Skeletal muscle tissue (tissue), 4 donors: Measurements from ENCODE around the gene TMEM52B. TPM values are rescaled to one million over a fixed set of nuclear protein-coding genes. Genes with fewer than 3 reads are reported as not detected.
"Not testable (repeated sequence)": the region's sequence is repeated elsewhere in the genome, so short reads cannot be mapped to it uniquely, and the experiment has no call there.

Source experiments
- H3K27ac ChIP-seq: one replicate; pipeline ENCODE4 v1.7.0; 2013; ENCODE audit warnings: mild to moderate bottlenecking, low read depth, low read length, inconsistent platforms
- H3K27me3 ChIP-seq, 3 donors: one replicate each; pipeline ENCODE4 v1.7.0; 2013; ENCODE audit warnings: low read length in 3 of 3; ENCODE audit not compliant: control insufficient read depth in 3 of 3, insufficient read depth in 3 of 3
- H3K36me3 ChIP-seq, 3 donors: one replicate each; pipeline ENCODE4 v1.7.0; 2013; ENCODE audit warnings: low read length in 3 of 3; ENCODE audit not compliant: control insufficient read depth in 3 of 3, insufficient read depth in 3 of 3
- H3K4me1 ChIP-seq, 3 donors: one replicate each; pipeline ENCODE4 v1.7.0; 2013; ENCODE audit warnings: low read length in 3 of 3, mild to moderate bottlenecking in 3 of 3; ENCODE audit not compliant: control insufficient read depth in 3 of 3, insufficient read depth in 3 of 3
- H3K4me3 ChIP-seq, 3 donors: one replicate each; pipeline ENCODE4 v1.7.0; 2013; ENCODE audit warnings: low read length in 3 of 3
- H3K9ac ChIP-seq, 3 donors: one replicate each; pipeline ENCODE4 v1.7.0; 2013; ENCODE audit warnings: low read length in 3 of 3, mild to moderate bottlenecking in 3 of 3, moderate library complexity in 2 of 3, low read depth in 1 of 3
- H3K9me3 ChIP-seq, 3 donors: one replicate each; pipeline ENCODE4 v1.7.0; 2013; ENCODE audit warnings: low read length in 3 of 3; ENCODE audit not compliant: control insufficient read depth in 3 of 3
- total RNA-seq: library from RNA; depleted of rRNA; stranded (reverse); fragments of >200 nt; gene quantifications from one replicate; pipeline ENCODE4 v1.2.3, GENCODE V29; 2014
- donor health status: Osteomylitis.

TMEM52B gene
- total RNA-seq, 1 donor from 2014 or later = under 0.01 TPM

- not testable (repeated sequence) for H3K27me3 ChIP-seq, H3K9ac ChIP-seq, H3K4me3 ChIP-seq, H3K36me3 ChIP-seq, H3K27ac ChIP-seq, H3K4me1 ChIP-seq, H3K9me3 ChIP-seq
These were observed 8.1 kb downstream of the TMEM52B start for GRCh38 chr12:10186958-10187357.

- Histone ChIP-seq H3K9ac (no peak overlapping the region), H3K27ac (no peak overlapping the region), H3K4me3 (no peak overlapping the region), H3K27me3 (no peaks in the 10 kb centered on the region), H3K9me3 (no peaks in the 10 kb centered on the region), H3K4me1 (no peaks in the 10 kb centered on the region), H3K36me3 (no peaks in the 10 kb centered on the region)
These were observed 10.8 kb downstream of the TMEM52B start for GRCh38 chr12:10189653-10190052.

GRCh38 chr12:10190558-10191388, 11.9 kb downstream of the TMEM52B start:
- Histone ChIP-seq H3K36me3 (no peaks in the 10 kb centered on the region), H3K4me1 (no peaks in the 10 kb centered on the region), H3K9me3 (no peaks in the 10 kb centered on the region), H3K27ac (no peak overlapping the region), H3K9ac (no peak overlapping the region), H3K27me3 (no peaks in the 10 kb centered on the region), H3K4me3 (no peak overlapping the region)

GRCh38 chr12:10191865-10192264, 13.0 kb downstream of the TMEM52B start:
- H3K27me3 ChIP-seq = no peaks in the 10 kb centered on the region
- no peak overlapping the region for H3K9ac ChIP-seq
- H3K4me3 ChIP-seq = no peak overlapping the region
- no peaks in the 10 kb centered on the region for H3K36me3 ChIP-seq
- no peaks in the 10 kb centered on the region for H3K4me1 ChIP-seq
- H3K9me3 ChIP-seq = no peaks in the 10 kb centered on the region
- H3K27ac ChIP-seq = no peak overlapping the region

- Histone ChIP-seq H3K9me3 (no peaks in the 10 kb centered on the region), H3K4me3 (no peak overlapping the region), H3K36me3 (no peaks in the 10 kb centered on the region), H3K4me1 (no peaks in the 10 kb centered on the region), H3K27me3 (no peaks in the 10 kb centered on the region), H3K27ac (no peak overlapping the region), H3K9ac (no peak overlapping the region)
These were observed 15.4 kb downstream of the TMEM52B start for GRCh38 chr12:10194160-10194670.

- no peak overlapping the region for H3K27ac ChIP-seq
- H3K4me1 ChIP-seq = no peaks in the 10 kb centered on the region
- H3K9me3 ChIP-seq = no peaks in the 10 kb centered on the region
These were observed 17.4 kb downstream of the TMEM52B start for GRCh38 chr12:10196210-10196609.

GRCh38 chr12:10197879-10198278, 19.0 kb downstream of the TMEM52B start:
- Histone ChIP-seq H3K9ac (no peak overlapping the region), H3K27me3 (no peaks in the 10 kb centered on the region), H3K9me3 (no peaks in the 10 kb centered on the region), H3K4me3 (no peak overlapping the region), H3K36me3 (no peaks in the 10 kb centered on the region), H3K27ac (no peak overlapping the region), H3K4me1 (no peaks in the 10 kb centered on the region)

More at GRCh38 chr12:10196210-10196609, 17.4 kb downstream of the TMEM52B start:
- Histone ChIP-seq H3K27me3 (no peaks in the 10 kb centered on the region), H3K4me3 (no peak overlapping the region), H3K36me3 (no peaks in the 10 kb centered on the region), H3K9ac (no peak overlapping the region)

- not testable (repeated sequence) for H3K9me3 ChIP-seq, H3K4me1 ChIP-seq, H3K9ac ChIP-seq, H3K36me3 ChIP-seq, H3K4me3 ChIP-seq, H3K27me3 ChIP-seq, H3K27ac ChIP-seq
These were observed 25.7 kb downstream of the TMEM52B start for GRCh38 chr12:10204495-10204894.

- no peaks in the 10 kb centered on the region for H3K4me1 ChIP-seq
- H3K27me3 ChIP-seq = no peaks in the 10 kb centered on the region
- H3K9me3 ChIP-seq = no peaks in the 10 kb centered on the region
- no peak overlapping the region for H3K4me3 ChIP-seq
- no peaks in the 10 kb centered on the region for H3K36me3 ChIP-seq
- no peak overlapping the region for H3K27ac ChIP-seq
- H3K9ac ChIP-seq = no peak overlapping the region
These were observed 26.5 kb downstream of the TMEM52B start for GRCh38 chr12:10205220-10205807.

GRCh38 chr12:10207136-10207535, 28.3 kb downstream of the TMEM52B start:
- Histone ChIP-seq H3K27me3 (no peaks in the 10 kb centered on the region), H3K9me3 (no peaks in the 10 kb centered on the region), H3K27ac (no peak overlapping the region)

More at GRCh38 chr12:10207136-10207535, 28.3 kb downstream of the TMEM52B start:
- Histone ChIP-seq H3K4me3 (no peak overlapping the region), H3K9ac (no peak overlapping the region), H3K4me1 (no peaks in the 10 kb centered on the region), H3K36me3 (no peaks in the 10 kb centered on the region)
